IMR-90 (cell line): ENCODE data around the gene ADAM33. TPM values are rescaled to one million over a fixed set of nuclear protein-coding genes. Genes with fewer than 3 reads are reported as not detected.

ENCODE experiments used
- ATAC-seq: fragments of 200-7000 bp; cut with Tn5 transposase; 2 replicates; pipeline ENCODE4 v1.9.1; 2020; ENCODE audit warnings: low read depth, mild to moderate bottlenecking, moderate library complexity
- BruUV-seq: library from RNA; stranded (reverse); fragments of 400-500 nt; replicated peaks from 2 replicates; lab custom pipeline; 2021; lab: Mats Ljungman, UMichigan
- CTCF ChIA-PET: fragments of 300-600 bp; formaldehyde crosslinking; extraction: SDS; loops from one replicate; lab custom pipeline; 2021; ENCODE audit warnings: antibody characterized with exemption; lab: Yijun Ruan, JAX
- POLR2A ChIA-PET: fragments of 300-600 bp; sonication (Branson Sonifier 250); formaldehyde crosslinking; loops from one replicate; lab custom pipeline; 2022; ENCODE audit warnings: antibody characterized with exemption; ENCODE audit not compliant: unreplicated experiment; lab: Charles Lee
- DNase-seq: peaks from one replicate; pipeline ENCODE4 v3.0.0; 2013
- H2AFZ ChIP-seq: replicated peaks from 2 replicates; pipeline ENCODE3; 2013; ENCODE audit warnings: low read length, mild to moderate bottlenecking; ENCODE audit not compliant: poor library complexity
- H2AK5ac ChIP-seq: 2 replicates; pipeline ENCODE4 v1.6.1; 2013; ENCODE audit warnings: low read depth, low read length, inconsistent platforms
- H2AK9ac ChIP-seq: replicated peaks from 2 replicates; pipeline ENCODE3; 2013; ENCODE audit warnings: mild to moderate bottlenecking, low read depth, low read length, moderate library complexity; ENCODE audit not compliant: poor library complexity
- H2BK120ac ChIP-seq: 2 replicates; pipeline ENCODE4 v1.6.1; 2013; ENCODE audit warnings: low read depth, low read length, inconsistent platforms
- H2BK15ac ChIP-seq: 3 replicates; pipeline ENCODE4 v1.6.1; 2013; ENCODE audit warnings: low read depth, low read length, inconsistent platforms
- H2BK20ac ChIP-seq: 2 replicates; pipeline ENCODE4 v1.6.1; 2013; ENCODE audit warnings: low read depth, mild to moderate bottlenecking, inconsistent platforms, low read length, moderate library complexity
- H2BK5ac ChIP-seq: 2 replicates; pipeline ENCODE4 v1.6.1; 2013; ENCODE audit warnings: mild to moderate bottlenecking, low read depth, low read length, inconsistent platforms; ENCODE audit not compliant: poor library complexity, severe bottlenecking
- H3K14ac ChIP-seq: replicated peaks from 2 replicates; pipeline ENCODE4 v1.6.1; 2013; ENCODE audit warnings: low read depth, low read length, inconsistent platforms
- H3K18ac ChIP-seq: 2 replicates; pipeline ENCODE4 v1.6.1; 2013; ENCODE audit warnings: low read depth, low read length, control low read depth
- H3K23ac ChIP-seq: 2 replicates; pipeline ENCODE4 v1.6.1; 2013; ENCODE audit warnings: low read depth, low read length, inconsistent platforms
- H3K27ac ChIP-seq: 2 replicates; pipeline ENCODE4 v1.5.1; 2013; ENCODE audit warnings: mild to moderate bottlenecking, control low read depth, low read length; ENCODE audit not compliant: insufficient read depth
- H3K27me3 ChIP-seq: 2 replicates; pipeline ENCODE4 v1.6.1; 2013; ENCODE audit warnings: low read length; ENCODE audit not compliant: control insufficient read depth, insufficient read depth
- H3K36me3 ChIP-seq: 2 replicates; pipeline ENCODE4 v1.6.1; 2013; ENCODE audit warnings: low read length, mixed read lengths; ENCODE audit not compliant: control insufficient read depth, insufficient read depth
- H3K4ac ChIP-seq: 2 replicates; pipeline ENCODE4 v1.6.1; 2013; ENCODE audit warnings: low read depth, low read length, inconsistent platforms
- H3K4me1 ChIP-seq: 2 replicates; pipeline ENCODE4 v1.6.1; 2013; ENCODE audit warnings: low read length, mixed read lengths; ENCODE audit not compliant: control insufficient read depth, insufficient read depth
- H3K4me2 ChIP-seq: 2 replicates; pipeline ENCODE4 v1.6.1; 2013; ENCODE audit warnings: low read depth, mild to moderate bottlenecking, control low read depth, low read length, moderate library complexity
- H3K4me3 ChIP-seq: 2 replicates; pipeline ENCODE4 v1.5.1; 2013; ENCODE audit warnings: low read depth, mild to moderate bottlenecking, control low read depth, low read length, moderate library complexity; ENCODE audit not compliant: insufficient read depth
- H3K56ac ChIP-seq: 2 replicates; pipeline ENCODE4 v1.6.1; 2013; ENCODE audit warnings: low read length, inconsistent platforms; ENCODE audit not compliant: insufficient read depth; ENCODE audit errors: extremely low read depth
- H3K79me1 ChIP-seq, 2 experiments: 2 replicates each; pipeline ENCODE4 v1.6.1; 2013; ENCODE audit warnings: low read length in 2 of 2, inconsistent platforms in 1 of 2, low read depth in 1 of 2
- H3K9ac ChIP-seq: 2 replicates; pipeline ENCODE4 v1.6.1; 2013; ENCODE audit warnings: low read depth, low read length, control low read depth
- H3K9me1 ChIP-seq: 2 replicates; pipeline ENCODE4 v1.6.1; 2013; ENCODE audit warnings: low read length, inconsistent platforms; ENCODE audit not compliant: insufficient read depth
- H3K9me3 ChIP-seq: 2 replicates; pipeline ENCODE4 v1.6.1; 2013; ENCODE audit warnings: low read length; ENCODE audit not compliant: control insufficient read depth, insufficient read depth
- H4K20me1 ChIP-seq: 2 replicates; pipeline ENCODE4 v1.6.1; 2013; ENCODE audit warnings: low read length, inconsistent platforms; ENCODE audit not compliant: insufficient read depth
- H4K5ac ChIP-seq: 2 replicates; pipeline ENCODE4 v1.6.1; 2013; ENCODE audit warnings: mild to moderate bottlenecking, low read depth, low read length, control low read depth
- H4K8ac ChIP-seq, 2 experiments: 2 replicates each; pipeline ENCODE4 v1.6.1; 2013; ENCODE audit warnings: low read depth in 2 of 2, low read length in 2 of 2, control low read depth in 1 of 2, inconsistent platforms in 1 of 2
- H4K91ac ChIP-seq: 2 replicates; pipeline ENCODE4 v1.6.1; 2013; ENCODE audit warnings: low read depth, low read length, inconsistent platforms; ENCODE audit not compliant: insufficient read depth
- BHLHE40 ChIP-seq: fragments of 150-350 bp; IDR thresholded peaks from 2 replicates; pipeline ENCODE4 v1.6.1; 2016; ENCODE audit warnings: mild to moderate bottlenecking, low read depth, low read length
- CEBPB ChIP-seq: IDR thresholded peaks from 2 replicates; pipeline ENCODE4 v1.6.1; 2012; ENCODE audit warnings: low read depth, low read length, improper control_type of control experiment
- CHD1 ChIP-seq: IDR thresholded peaks from 2 replicates; pipeline ENCODE4 v1.6.1; 2012; ENCODE audit warnings: low read depth, low read length, improper control_type of control experiment
- CTCF ChIP-seq: conservative IDR thresholded peaks from 2 replicates; pipeline ENCODE4 v1.5.1; 2012; ENCODE audit warnings: mild to moderate bottlenecking, low read depth, low read length, improper control_type of control experiment
- ELK1 ChIP-seq: fragments of 150-350 bp; IDR thresholded peaks from 2 replicates; pipeline ENCODE4 v1.6.1; 2016; ENCODE audit warnings: low read depth, mild to moderate bottlenecking, low read length, moderate library complexity, borderline replicate concordance
- FOS ChIP-seq: fragments of 150-350 bp; IDR thresholded peaks from 2 replicates; pipeline ENCODE4 v1.6.1; 2016; ENCODE audit warnings: low read depth, low read length
- MAFK ChIP-seq: IDR thresholded peaks from 2 replicates; pipeline ENCODE4 v1.6.1; 2012; ENCODE audit warnings: low read depth, low read length, improper control_type of control experiment
- MAZ ChIP-seq: IDR thresholded peaks from 2 replicates; pipeline ENCODE4 v1.6.1; 2012; ENCODE audit warnings: low read depth, mild to moderate bottlenecking, low read length, improper control_type of control experiment, moderate library complexity, borderline replicate concordance
- MXI1 ChIP-seq: IDR thresholded peaks from 2 replicates; pipeline ENCODE4 v1.6.1; 2012; ENCODE audit warnings: low read depth, mild to moderate bottlenecking, low read length, moderate library complexity, borderline replicate concordance
- NFE2L2 ChIP-seq: fragments of 150-350 bp; IDR thresholded peaks from 2 replicates; pipeline ENCODE4 v1.6.1; 2016; ENCODE audit warnings: low read depth, mild to moderate bottlenecking, low read length
- POLR2A ChIP-seq: IDR thresholded peaks from 2 replicates; pipeline ENCODE4 v1.6.1; 2012; ENCODE audit warnings: mild to moderate bottlenecking, low read depth, low read length
- RAD21 ChIP-seq: IDR thresholded peaks from 2 replicates; pipeline ENCODE4 v1.6.1; 2012; ENCODE audit warnings: low read length, improper control_type of control experiment
- RCOR1 ChIP-seq: IDR thresholded peaks from 2 replicates; pipeline ENCODE4 v1.6.1; 2012; ENCODE audit warnings: mild to moderate bottlenecking, low read length, improper control_type of control experiment; ENCODE audit not compliant: insufficient replicate concordance
- RFX5 ChIP-seq: IDR thresholded peaks from 2 replicates; pipeline ENCODE4 v1.8.0; 2012; ENCODE audit warnings: low read depth, mild to moderate bottlenecking, low read length, moderate library complexity
- SMC3 ChIP-seq: fragments of 150-350 bp; IDR thresholded peaks from 2 replicates; pipeline ENCODE4 v1.6.1; 2016; ENCODE audit warnings: low read depth, mild to moderate bottlenecking, antibody characterized with exemption, low read length, moderate library complexity
- USF2 ChIP-seq: fragments of 150-350 bp; IDR thresholded peaks from 2 replicates; pipeline ENCODE4 v1.6.1; 2017; ENCODE audit warnings: mild to moderate bottlenecking, antibody characterized with exemption, low read length, low read depth
- WGBS, 2 experiments: methylation state at CpG; one replicate each; pipeline versions ENCODE4 v1.1.5 to v1.1.7; 2013; ENCODE audit warnings: missing lambda C conversion rate in 2 of 2; ENCODE audit not compliant: insufficient read length in 1 of 2; ENCODE audit errors: extremely low coverage in 2 of 2; 5-methylcytosine and 5-hydroxymethylcytosine counted together
- dilution Hi-C: fragments of 300-500 bp; cut with HindIII; formaldehyde crosslinking; loops from one replicate; pipeline ENCODE4 v1.14.3; 2018; ENCODE audit warnings: low sequenced_read_pairs; ENCODE audit not compliant: unreplicated experiment
- in situ Hi-C: fragments of 300-500 bp; cut with MboI; formaldehyde crosslinking; loops from 3 replicates; pipeline ENCODE4 v1.14.3; 2019; ENCODE audit warnings: low sequenced_read_pairs, inconsistent platforms, mixed read lengths
- intact Hi-C: fragments of 100-400 bp; cut with micrococcal nuclease; formaldehyde crosslinking; loops from 2 replicates; pipeline ENCODE4 v1.10.0; 2022
- polyA plus RNA-seq, 3 experiments: library from polyadenylated mRNA; depleted of rRNA; stranded (reverse); fragments of >200 nt; gene quantifications; 2 replicates each; pipeline ENCODE4 v1.2.3, GENCODE V29; 2012; ENCODE audit warnings: low replicate concordance in 1 of 3
- total RNA-seq: library from RNA; depleted of rRNA; stranded (reverse); fragments of >200 nt; gene quantifications from 2 replicates; pipeline ENCODE4 v1.2.3, GENCODE V29; 2012

The ADAM33 gene
- total and polyA plus RNA-seq, 2 of the 4 experiments (the other 2 are of a cell fraction) = 0.18 to 1.7 TPM

DNA sequence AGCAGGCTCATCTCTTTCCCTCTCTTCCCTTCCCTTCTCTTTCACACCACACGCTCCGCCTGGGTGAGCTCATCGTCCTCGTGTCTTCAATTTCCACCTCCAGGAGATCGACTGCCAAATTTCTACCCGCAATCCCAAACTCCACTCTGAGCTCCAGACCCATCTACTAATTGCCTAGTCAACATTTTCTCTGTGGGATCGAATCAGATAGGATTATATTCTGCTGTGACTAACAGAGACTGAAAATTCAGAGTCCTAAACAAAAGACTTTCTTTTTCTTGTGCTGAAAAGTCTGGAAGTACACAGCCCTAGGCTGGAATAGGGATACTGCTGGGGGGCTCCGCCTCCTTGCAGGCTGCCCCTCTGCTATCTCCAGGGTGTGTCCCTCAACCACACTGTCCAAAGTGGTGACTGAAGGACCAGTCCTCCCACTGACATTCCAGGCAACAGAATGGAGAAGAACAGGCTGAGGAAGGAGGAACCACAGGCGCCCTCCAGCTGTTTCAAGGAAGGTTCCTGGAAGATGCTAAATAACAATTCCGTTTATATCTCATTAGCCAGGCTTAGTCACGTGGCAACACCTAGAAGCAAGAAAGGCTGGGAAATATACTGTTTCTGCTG is 45.7 kb upstream of the ADAM33 start:
- peak overlapping the region; percentile 80 for H2AFZ ChIP-seq
- TF ChIP-seq CHD1 (no peak), BHLHE40 (no peak), FOS (no peak), NFE2L2 (no peak), SMC3 (no peak), MXI1 (no peak), USF2 (peak; percentile 49; the same call in 1 of the 2 replicates), MAFK (peak; percentile 54), CTCF (no peak), RFX5 (no peak), POLR2A (no peak), MAZ (no peak), CEBPB (no peak), RAD21 (no peak), RCOR1 (no peak), ELK1 (no peak)
- intact Hi-C loops = no loop called here

More for the DNA sequence above, 45.7 kb upstream of the ADAM33 start:
- peaks cover 58% of the 10 kb centered on the region for H3K27me3 ChIP-seq
- in situ Hi-C loops = no loop called here
- POLR2A ChIA-PET = no interaction called here
- H2BK5ac ChIP-seq = no peak overlapping the region
- H2AK9ac ChIP-seq = no peak overlapping the region
- no peaks in the 10 kb centered on the region for H4K20me1 ChIP-seq
- H2AK5ac ChIP-seq = no peak overlapping the region
- no peaks in the 10 kb centered on the region; the same call in 1 of the 2 replicates for H3K9me1 ChIP-seq
- ATAC-seq (peak; percentile 57), DNase-seq (peak; percentile 15)
- no peak overlapping the region for H4K91ac ChIP-seq
- H3K27ac ChIP-seq = no peak overlapping the region
- no peaks in the 10 kb centered on the region for H3K36me3 ChIP-seq
- H3K79me1 ChIP-seq = no peaks in the 10 kb centered on the region
- no peak overlapping the region for H3K23ac ChIP-seq
- no peak overlapping the region for H2BK15ac ChIP-seq
- BruUV-seq = no TSS peak
- H3K4me2 ChIP-seq = peak overlapping the region; percentile 54; the same call in 1 of the 2 replicates
- H4K5ac ChIP-seq = no peak overlapping the region
- H3K14ac ChIP-seq = no peak overlapping the region
- WGBS, 2 experiments = 41% methylated on average over 5 of the region's 11 CpGs; no CpG with 5 or more reads in 1 of the 2 experiments
- H2BK20ac ChIP-seq = no peak overlapping the region
- CTCF ChIA-PET = interaction anchor here (1.6 kb wide), 1 partner anchor 17 kb away, joined by 4 read pairs; no protein-coding TSS in a partner anchor
- no peak overlapping the region for H3K56ac ChIP-seq
- no peak overlapping the region for H3K18ac ChIP-seq
- no peaks in the 10 kb centered on the region for H3K4me1 ChIP-seq
- H2BK120ac ChIP-seq = no peak overlapping the region
- H3K4me3 ChIP-seq = no peak overlapping the region
- H3K4ac ChIP-seq = no peak overlapping the region
- no peak overlapping the region for H3K9ac ChIP-seq
- no peak overlapping the region for H4K8ac ChIP-seq
- no peaks in the 10 kb centered on the region for H3K9me3 ChIP-seq
- dilution Hi-C loops = no loop called here
